GM18907 (cell line): ENCODE results near the gene RALA.
"Not testable (repeated sequence)": the region's sequence is repeated elsewhere in the genome, so short reads cannot be mapped to it uniquely, and the experiment has no call there.

Source experiments
- ATAC-seq: cut with Tn5 transposase; IDR thresholded peaks from one replicate; pipeline ENCODE4 v1.9.1; 2021; ENCODE audit warnings: mild to moderate bottlenecking, moderate library complexity; ENCODE audit not compliant: unreplicated experiment

Gene RALA

DNA sequence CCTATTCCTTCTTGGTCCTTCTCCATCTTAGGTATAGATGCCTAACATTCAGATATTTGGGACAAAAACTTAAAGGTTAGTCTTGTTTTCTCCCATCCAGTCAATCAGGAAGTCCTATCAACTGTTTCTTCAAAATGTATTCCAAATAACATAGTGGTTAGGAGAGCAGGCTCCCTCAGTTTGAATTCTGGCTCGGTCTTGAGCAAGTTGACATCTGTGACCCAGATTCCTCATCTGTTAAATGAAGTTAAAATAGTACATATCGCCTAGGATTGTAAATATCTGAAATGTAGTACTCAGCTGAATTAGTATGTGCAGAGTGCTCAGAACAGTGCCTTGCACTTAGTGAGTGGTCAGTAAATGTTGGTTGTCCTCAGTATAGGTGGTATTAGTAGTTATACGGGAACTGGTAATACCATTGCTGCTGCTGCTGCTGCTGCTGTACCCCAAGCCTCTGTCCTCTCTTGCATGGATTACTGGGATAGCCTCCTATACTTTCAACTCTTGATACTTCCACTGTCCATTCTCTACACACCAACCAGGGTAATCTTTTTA is 58.6 kb downstream of the RALA start:
- no peak for ATAC-seq

DNA sequence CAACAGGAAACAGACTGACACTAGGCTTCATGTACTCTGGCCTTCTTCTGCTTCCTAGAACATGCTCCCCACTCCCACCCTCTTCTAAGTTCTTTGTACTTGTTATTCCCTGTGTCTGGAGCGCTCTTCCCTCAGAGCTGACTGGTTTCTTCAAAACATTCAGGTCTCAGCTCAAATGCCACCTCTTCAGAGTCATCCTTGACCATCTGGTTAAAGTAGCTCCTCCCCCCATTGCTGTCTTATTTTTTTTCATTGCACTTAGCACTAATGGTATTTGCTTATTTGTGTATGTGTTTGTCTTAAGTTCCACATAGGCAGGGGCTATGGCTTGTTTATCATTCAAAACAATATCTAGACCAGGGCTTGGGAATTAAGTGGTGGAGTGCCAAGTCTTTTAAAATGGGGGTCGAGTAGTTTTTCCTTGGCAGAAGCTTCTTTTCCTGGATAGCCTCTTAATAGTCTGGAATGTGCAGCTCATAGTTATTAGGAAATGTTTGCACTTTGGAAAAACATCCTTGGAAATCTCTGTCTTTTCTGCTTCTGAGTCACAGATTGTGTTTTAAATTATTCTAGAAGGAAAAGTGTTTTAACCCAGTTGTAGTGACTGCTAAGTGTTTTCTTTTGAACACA is 60.0 kb downstream of the RALA start:
- ATAC-seq, result no peak

DNA sequence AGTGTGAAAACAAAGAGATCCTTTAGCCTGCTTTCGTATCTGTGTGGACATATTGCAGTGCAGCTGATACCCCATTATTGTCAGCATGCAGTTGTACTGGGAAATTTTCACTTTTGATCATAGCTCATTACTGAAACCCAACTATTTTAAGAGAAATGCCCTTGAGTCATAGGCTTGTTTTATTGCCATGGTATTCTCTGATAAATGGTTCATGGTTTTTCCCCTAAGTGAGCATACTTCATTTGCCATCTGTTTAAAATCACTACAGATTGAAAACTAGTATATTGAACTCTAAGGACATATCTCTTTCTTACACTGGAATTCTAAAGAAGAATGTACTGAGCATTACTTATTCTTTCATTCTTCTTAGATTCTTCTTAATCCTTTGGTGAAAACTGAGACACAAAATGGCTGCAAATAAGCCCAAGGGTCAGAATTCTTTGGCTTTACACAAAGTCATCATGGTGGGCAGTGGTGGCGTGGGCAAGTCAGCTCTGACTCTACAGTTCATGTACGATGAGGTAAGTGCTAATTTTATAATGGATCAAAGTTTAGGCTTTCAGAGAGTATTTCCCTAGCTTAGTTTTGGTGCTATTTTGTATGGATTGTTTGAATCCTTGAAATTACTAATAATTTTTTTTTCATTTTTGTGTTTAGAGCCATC is 63.0 kb downstream of the RALA start:
- ATAC-seq, result no peak

DNA sequence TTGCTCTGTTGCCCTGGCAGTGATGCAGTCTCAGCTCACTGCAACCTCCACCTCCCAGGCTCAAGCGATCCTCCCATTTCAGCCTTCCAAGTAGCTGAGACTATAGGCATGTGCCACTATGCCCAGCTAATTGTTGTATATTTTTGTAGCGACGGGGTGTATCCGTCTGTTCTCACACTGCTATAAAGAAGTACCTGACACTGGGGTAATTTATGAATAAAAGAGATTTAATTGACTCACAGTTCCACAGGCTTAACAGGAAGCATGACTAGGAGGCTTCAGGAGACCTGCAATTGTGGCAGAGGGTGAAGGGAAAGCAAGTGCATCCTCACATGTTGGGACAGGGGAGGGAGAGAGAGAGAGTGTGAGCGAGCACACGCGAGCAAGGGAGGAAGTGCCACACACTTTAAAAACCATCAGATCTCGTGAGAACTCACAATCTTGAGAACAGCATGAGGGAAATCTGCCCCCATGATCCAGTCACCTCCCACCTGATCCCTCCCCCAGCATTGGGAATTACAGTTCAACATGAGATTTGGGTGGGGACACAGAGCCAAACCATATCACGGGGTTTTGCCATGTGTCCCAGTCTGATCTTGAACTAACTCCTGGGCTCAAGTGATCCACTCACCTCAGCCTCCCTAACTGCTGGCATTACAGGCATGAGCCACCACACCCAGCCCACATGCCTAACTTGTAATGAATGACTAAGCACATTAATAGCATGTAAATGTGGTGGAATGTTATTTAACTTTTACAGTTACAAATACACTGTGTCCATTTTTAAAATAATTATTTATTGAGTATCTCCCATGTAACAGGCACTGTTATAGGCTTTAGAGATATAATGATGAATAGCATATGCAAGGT is 65.5 kb downstream of the RALA start:
- ATAC-seq, result no peak

DNA sequence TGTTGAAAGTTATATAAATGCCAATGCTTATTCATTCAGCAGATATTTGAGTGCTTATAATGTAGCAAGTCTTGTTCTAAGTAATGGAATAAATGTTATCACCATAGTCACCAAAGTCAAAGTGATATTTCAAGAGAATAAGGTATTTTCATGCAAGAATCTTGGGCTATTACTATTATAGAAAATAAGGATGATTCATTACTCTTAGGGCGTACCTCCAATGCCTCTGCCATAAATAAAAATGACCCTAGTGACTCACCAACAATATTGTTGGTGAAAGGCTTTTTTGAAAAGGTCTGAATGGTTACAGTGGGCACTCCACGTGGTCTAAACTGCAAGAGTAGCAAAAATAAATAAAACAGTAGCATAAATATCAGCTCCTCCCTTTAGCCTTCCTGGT is 68.4 kb downstream of the RALA start:
- no peak for ATAC-seq

DNA sequence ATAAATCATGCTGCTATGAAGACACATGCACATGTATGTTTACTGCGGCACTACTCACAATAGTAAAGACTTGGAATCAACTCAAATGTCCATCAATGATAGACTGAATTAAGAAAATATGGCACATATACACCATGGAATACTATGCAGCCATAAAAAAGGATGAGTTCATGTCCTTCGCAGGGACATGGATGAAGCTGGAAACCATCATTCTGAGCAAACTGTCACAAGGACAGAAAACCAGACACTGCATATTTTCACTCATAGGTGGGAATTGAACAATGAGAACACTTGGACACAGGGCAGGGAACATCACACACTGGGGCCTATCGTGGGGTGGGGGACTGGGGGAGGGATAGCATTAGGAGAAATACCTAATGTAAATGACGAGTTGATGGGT is 69.7 kb downstream of the RALA start:
- not testable (repeated sequence) for ATAC-seq

DNA sequence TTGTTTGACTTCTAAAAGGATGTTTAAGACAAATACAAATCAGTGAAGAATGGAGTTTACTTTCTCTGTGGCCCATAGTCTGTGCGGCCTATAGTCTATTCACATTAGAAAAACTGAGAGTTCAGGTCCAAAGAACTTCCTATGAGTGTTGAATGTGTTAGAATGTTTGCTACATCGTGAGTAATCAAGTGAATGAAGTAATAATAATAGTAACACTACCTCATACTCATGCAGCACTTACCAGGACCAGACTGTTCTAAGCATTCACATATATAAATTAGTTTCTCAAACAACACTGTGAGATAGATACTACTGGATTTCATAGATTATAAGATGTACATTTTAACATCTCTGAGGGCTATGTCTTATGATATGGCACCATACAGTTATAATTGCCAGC is 70.4 kb downstream of the RALA start:
- no peak for ATAC-seq

DNA sequence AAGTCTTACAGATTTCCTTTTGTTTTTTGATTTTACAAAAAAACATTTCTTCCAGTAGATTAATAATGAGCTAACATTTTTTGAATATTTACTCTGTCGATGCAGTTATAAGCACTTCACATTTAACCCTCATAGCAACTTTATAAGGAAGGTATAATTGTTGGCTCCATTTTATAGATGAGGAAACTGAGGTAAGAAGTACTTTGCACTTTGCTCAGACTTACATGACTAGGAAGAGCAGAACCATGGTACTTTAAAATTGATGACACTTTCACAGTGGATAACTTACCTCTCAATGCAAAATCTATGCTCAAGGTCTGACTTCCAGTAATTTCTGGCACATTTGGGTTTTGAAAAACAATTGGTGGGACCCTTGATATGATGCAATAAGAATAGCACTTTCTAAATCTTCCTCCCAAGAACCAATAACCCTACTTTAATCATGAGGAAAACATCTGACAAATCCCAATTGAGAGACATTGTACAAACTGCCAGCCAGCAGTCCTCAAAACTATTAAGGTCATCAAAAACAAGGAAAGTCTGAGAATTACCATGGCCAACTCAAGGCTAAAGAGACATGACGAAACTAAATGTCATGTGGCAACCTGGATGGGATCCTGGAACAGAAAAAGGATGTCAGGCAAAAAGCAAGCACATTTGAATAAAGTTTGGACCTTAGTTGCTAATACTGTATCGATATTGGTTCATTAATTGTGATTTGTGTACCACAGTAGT is 72.6 kb downstream of the RALA start:
- no peak for ATAC-seq

DNA sequence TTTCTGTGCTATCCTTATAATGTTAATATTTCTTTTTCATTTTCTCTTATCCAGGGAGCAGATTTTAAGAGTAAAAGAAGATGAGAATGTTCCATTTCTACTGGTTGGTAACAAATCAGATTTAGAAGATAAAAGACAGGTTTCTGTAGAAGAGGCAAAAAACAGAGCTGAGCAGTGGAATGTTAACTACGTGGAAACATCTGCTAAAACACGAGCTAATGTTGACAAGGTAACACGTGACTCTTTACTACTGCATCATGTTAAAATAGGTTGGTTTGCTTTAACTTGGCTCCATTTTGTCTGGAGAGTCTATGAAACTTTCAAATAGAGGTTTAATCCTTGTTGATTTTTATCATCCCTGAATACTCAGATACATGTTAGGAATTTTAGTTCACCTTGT is 73.3 kb downstream of the RALA start:
- no peak for ATAC-seq

DNA sequence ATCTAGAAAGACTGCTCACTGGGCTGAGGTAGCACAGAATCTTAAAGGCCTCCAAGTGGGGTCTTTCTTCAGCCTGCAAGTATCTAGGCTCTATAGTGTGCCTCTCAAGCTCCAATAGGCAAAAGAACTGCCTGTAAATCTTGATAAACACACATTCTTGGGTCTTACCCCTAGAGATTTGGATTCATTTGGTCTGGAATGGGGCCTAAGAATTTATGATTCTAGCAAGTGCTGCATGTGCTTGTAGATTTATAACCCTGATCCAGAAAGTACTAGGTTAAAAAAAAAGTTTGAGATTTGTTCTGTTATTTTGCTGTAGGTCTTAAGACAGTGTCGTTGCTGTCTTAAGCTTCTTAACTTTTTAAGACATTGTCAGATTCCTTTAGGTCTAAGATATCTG is 74.1 kb downstream of the RALA start:
- ATAC-seq, result no peak

DNA sequence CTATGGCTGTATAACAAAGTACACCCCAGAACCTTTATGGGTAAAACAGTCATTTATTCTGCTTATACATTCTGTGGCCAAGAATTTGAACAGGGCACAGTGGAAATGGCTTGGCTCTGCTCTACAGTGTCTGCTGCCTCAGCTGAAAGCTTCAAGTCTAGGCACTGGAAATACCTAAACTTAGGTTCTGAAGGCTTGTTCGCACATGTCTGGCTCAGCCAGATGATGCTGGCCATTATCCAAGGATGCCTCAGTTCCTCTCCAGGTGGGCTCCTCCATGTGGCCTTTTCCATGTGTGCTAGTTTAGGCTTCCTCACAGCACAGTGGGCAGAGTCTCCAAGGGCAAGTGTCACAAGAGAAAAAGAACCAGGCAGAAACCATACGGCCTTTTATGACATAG is 76.8 kb downstream of the RALA start:
- ATAC-seq, result no peak

DNA sequence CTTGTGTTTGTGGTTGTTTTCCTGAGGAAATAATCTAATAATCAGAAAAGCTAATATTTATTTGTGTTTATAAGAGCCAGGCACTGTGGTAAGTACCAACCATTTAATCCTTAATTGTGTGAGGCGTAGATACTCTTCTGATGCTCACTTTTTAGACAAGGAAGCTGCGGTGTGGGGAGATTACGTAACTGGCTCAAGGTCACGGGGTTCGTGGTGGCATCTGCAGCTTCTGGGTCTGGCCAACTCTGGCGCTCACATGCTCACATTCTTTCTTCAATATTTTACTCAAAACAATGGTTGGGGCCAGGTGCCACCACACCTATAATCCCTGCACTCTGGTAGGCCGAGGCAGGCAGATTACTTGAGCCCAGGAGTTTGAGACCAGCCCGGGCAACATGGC is 77.6 kb downstream of the RALA start:
- no peak for ATAC-seq

DNA sequence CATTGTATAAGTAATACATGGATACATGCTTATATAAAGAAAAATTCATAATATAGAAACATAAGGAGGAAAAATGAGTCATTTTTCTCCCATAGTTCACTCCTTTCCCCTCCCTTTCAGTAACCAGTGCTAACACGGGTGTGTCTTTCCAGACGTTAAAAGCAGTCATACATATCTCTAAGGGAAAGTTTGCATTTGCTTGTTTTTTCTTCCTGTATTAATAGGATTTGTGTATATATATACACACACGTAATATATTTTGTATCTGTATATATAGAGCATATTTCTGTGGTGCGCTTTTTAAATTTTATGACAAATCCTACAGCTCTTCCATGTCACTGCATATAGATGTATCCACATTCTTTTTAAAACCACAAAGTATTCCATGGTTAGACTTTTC is 78.8 kb downstream of the RALA start:
- no peak for ATAC-seq

DNA sequence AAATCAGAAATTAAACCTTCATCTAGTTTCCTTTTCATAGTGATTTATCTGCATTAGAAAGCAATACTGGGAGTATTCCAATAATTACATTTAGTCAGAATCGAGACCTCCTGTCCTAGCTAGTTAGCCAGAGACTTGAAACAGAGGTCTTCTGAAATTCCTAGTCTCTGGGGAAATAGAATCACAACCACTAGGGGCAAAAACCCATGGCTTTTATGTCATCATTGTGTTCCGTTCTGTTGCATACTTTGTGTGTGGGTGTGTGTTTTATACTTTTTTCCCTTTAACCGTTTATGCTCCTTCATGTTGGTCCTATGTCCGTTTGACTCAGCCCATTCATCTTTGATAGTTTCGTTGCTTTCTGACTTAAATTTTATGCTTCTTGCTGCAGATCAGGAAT is 79.8 kb downstream of the RALA start:
- ATAC-seq, result no peak

DNA sequence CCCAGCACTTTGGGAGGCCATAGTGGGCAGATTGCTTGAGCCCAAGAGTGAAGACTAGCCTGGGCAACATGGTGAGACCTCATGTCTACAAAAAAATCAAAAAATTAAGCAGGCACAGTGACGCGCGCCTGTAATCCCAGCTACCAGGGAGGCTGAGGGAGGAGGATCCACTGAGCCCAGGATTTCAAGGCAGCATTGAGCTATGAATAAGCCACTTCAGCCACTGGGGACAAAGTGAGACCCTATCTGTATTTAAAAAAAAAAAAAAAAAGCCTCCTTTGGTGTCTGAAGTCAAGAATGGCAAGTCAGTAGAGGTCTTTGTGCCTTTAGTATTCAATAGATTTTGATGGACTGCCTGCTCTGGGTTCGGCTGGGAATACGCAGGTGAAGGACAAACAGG is 85.7 kb downstream of the RALA start:
- ATAC-seq, result no peak

DNA sequence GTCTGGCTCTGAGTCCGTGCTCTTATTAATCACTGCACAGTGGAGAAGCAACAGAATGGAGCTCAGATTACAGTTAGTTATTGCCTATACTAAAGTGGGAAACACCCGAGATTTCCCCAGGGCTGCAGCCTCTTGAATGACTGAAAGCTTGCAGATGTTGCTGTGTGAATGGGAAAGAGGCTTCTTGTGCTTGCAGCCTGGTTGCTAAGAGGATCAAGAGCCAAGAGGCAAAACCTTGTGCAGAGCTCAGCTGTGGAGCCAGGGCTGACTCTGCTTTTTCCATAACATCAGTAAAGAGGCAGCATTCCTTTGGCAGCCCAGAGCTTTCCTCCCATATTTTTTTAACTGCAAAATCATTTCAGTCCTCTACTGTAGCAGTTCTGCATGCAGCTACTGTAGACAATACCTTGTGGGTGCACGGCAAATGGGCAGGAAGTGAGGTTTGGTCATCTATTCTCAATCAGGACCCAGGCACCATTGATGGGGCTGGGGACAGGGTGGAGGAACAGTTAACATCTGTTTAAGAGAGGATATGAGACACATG is 86.5 kb downstream of the RALA start:
- peak; percentile 71 for ATAC-seq

DNA sequence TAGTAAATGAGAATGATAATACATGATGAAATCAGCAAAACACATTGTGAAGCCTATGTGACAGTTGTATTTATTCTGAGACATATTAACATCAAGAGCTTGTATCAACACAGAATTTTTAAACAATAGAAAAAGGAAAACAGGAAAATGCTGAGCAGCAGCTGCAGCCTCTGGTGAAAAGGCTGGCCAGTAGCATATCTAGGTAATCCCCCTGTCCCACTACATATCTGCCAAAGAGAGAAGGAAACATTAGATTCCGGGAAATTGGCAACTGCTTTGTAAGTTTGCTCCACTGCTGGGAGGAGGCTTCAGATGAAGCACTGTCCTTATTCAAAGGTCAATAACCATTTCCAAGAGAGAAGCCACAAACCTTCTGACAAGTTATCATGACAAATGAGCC is 89.4 kb downstream of the RALA start:
- no peak for ATAC-seq

DNA sequence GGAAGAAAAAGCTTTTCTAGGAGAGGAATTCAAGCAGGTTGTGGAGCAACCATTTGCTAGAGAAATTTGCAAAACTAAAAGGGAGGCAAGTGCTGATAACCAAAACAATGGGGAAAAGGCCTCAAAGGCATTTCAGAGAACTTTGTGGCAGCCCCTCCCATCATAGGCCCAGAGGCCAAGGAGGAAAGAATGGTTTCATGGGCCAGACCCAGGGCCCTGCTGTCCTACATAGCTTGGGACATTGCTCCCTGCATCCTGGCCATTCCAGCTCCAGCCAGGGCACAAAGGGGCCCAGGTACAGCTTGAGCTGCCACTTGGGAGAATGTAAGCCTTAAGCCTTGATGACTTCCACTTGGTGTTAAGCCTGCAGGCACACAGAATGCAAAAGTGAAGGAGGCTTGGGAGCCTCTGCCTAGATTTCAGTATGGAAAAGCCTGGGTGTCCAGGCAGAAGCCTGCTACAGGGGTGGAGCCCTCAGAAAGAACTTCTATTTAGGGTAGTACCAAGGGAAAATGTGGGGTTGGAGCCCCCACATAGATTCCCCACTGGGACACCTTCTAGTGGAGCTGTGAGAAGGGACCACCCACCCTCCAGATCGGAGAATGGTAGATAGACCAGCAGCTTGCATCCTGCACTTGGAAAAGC is 91.2 kb downstream of the RALA start:
- ATAC-seq, result no peak

DNA sequence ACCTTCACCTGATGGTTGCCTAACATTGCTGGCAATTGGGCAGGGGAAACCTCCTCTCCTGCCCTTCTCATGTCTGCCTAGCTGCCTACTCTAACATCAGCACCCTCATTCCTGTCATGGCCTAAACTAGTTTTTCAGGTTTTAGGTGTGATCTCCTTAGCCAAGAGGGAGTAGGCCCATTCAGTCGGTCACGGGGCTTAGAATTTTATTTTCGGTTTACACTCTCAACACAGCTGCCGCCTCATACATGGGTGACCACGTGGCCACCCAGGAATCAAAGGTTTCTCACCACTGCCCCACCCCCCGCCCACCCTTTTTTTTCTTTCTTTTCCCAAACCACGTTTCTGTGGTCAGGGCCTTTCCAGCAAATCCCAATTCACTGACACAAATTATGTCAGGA is 97.2 kb downstream of the RALA start:
- ATAC-seq, result no peak

DNA sequence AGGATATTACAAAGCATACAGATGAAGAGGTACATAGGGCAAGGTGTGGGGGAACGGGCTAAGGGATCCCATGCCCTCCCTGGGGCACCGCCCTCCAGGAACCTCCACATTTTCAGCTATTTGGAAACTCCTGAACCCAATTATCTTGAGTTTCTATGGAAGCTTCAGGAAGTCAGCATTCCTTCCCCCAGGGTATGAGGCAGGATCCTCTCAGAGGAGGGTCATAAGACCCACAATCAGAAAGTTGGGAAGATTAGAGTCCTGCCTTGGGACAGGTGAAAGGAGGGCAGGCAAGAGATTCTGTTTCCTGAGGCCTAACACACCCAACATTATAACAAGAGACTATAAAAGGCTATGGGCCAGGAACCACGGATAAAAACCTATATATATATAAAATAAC is 98.0 kb downstream of the RALA start:
- no peak for ATAC-seq
